Spleen (tissue), 11 donors: ENCODE measurements around the gene ZCCHC7. TPM values are rescaled to one million over a fixed set of nuclear protein-coding genes. Genes with fewer than 3 reads are reported as not detected.

Source experiments
- DNase-seq: peaks from one replicate; pipeline ENCODE4 v3.0.0-alpha.2; 2020
- H3K27ac ChIP-seq, 8 donors: fragments of 200-600 bp; sonication (generic) in 7 of 8; 1 replicate in 4 of 8; 2 replicates in 4 of 8; pipeline versions ENCODE4 v1.5.0 to v1.8.0; 2016 to 2021; ENCODE audit warnings: inconsistent platforms in 4 of 8, mild to moderate bottlenecking in 4 of 8, moderate library complexity in 1 of 8
- H3K27me3 ChIP-seq, 7 donors: fragments of 200-600 bp; sonication (generic) in 6 of 7; replicated peaks in 1 of 7; 1 replicate in 4 of 7; 2 replicates in 3 of 7; pipeline versions ENCODE4 v1.5.0 to v1.8.0; 2016 to 2021; ENCODE audit warnings: inconsistent platforms in 3 of 7, mild to moderate bottlenecking in 1 of 7
- H3K36me3 ChIP-seq, 6 donors: fragments of 200-600 bp; sonication (generic) in 5 of 6; 1 replicate in 4 of 6; 2 replicates in 2 of 6; pipeline versions ENCODE4 v1.5.0 to v1.8.0; 2016 to 2021; ENCODE audit warnings: inconsistent platforms in 2 of 6
- H3K4me1 ChIP-seq, 6 donors: fragments of 200-600 bp; sonication (generic) in 5 of 6; 1 replicate in 3 of 6; 2 replicates in 3 of 6; pipeline versions ENCODE4 v1.5.0 to v1.8.0; 2016 to 2021; ENCODE audit warnings: inconsistent platforms in 3 of 6
- H3K4me3 ChIP-seq, 8 donors: fragments of 200-600 bp; sonication (generic) in 7 of 8; 1 replicate in 4 of 8; 2 replicates in 4 of 8; pipeline versions ENCODE4 v1.5.0 to v1.8.0; 2016 to 2021; ENCODE audit warnings: inconsistent platforms in 4 of 8, mild to moderate bottlenecking in 4 of 8, moderate library complexity in 2 of 8
- H3K9me3 ChIP-seq, 8 donors: fragments of 200-600 bp; sonication (generic) in 7 of 8; 1 replicate in 4 of 8; 2 replicates in 4 of 8; pipeline versions ENCODE4 v1.5.0 to v1.8.0; 2016 to 2021; ENCODE audit warnings: inconsistent platforms in 4 of 8
- CTCF ChIP-seq, 11 experiments: fragments of 200-600 bp in 7 of 11; fragments of 450-650 bp in 4 of 11; sonication (generic) in 4 of 11; IDR thresholded peaks in 8 of 11; conservative IDR thresholded peaks in 3 of 11; 1 replicate in 7 of 11; 2 replicates in 4 of 11; pipeline versions ENCODE4 v1.4.0 to v1.8.0; 2016 to 2021; ENCODE audit warnings: antibody characterized with exemption in 11 of 11, inconsistent platforms in 4 of 11, mild to moderate bottlenecking in 1 of 11
- POLR2A ChIP-seq, 3 donors: fragments of 450-650 bp; IDR thresholded peaks; one replicate each; pipeline ENCODE4 v1.5.1; 2017; ENCODE audit warnings: antibody characterized with exemption in 3 of 3, mild to moderate bottlenecking in 1 of 3
- POLR2AphosphoS5 ChIP-seq, 3 donors: sonication (generic); formaldehyde crosslinking; IDR thresholded peaks; one replicate each; pipeline ENCODE4 v1.5.1; 2017; ENCODE audit warnings: antibody characterized with exemption in 3 of 3
- WGBS, 5 donors: extraction: QIAGEN DNeasy Blood & Tissue Kit in 3 of 5; methylation state at CpG; one replicate each; pipeline versions ENCODE4 v1.1.5 to v1.1.7; 2013 to 2018; 5-methylcytosine and 5-hydroxymethylcytosine counted together
- intact Hi-C: fragments of 100-400 bp; cut with DNase I; formaldehyde crosslinking; loops from one replicate; pipeline ENCODE4 v1.15.0; 2023; ENCODE audit warnings: low total_unique reads
- polyA plus RNA-seq, 3 donors: library from polyadenylated mRNA; stranded (reverse); fragments of 200-250 nt; gene quantifications; one replicate each; pipeline ENCODE4 v1.2.1, GENCODE V29; 2013
- total RNA-seq, 7 donors: library from RNA; depleted of rRNA in 3 of 7; stranded (reverse); fragments of >200 nt in 3 of 7; fragmentation: NEBNext Ultra II Directional in 4 of 7; extraction: Animal tissue kit (Norgen Biotek cat#: 25700) in 4 of 7; gene quantifications; one replicate each; pipeline versions ENCODE4 v1.1.0 to v1.2.1, GENCODE V29; 2016 to 2021
- donor health status: healthy with polysubstance abuse.
- donor health status: DM: no; HTN: no; CAD: no; lungs with moderate emphysema.
- donor health status: DM: no; HTN: no; CAD: no.
- donor health status: Bipolar disorder and iron deficiency.
- donor health status: healthy.
- donor health status: DM: no; HTN: no; CAD: no.
- donor health status: DM: yes; HTN: yes; CAD: no.

ZCCHC7 gene
- total and polyA plus RNA-seq, 10 donors: 17.0 to 50.6 (median 38.1) TPM

GRCh38 chr9:37332578-37332977 lies 212.2 kb downstream of the ZCCHC7 start:
- Histone ChIP-seq H3K36me3 (no peaks in the 10 kb centered on the region), H3K4me1 (peaks cover under 1 to 60% (median 11%) of the 10 kb centered on the region in 6 donors), H3K27me3 (no peaks in the 10 kb centered on the region), H3K27ac (no peak overlapping the region), H3K4me3 (no peak overlapping the region), H3K9me3 (no peaks in the 10 kb centered on the region)
- intact Hi-C loops: loop anchor here (10.0 kb wide), 1 partner anchor 458 kb away; no protein-coding TSS in a partner anchor
- TF ChIP-seq POLR2AphosphoS5 (IDR thresholded peaks at IDR 0.05) (no peak), POLR2A (IDR thresholded peaks at IDR 0.05) (no peak), CTCF (IDR thresholded peaks at IDR 0.05 in 8 of 11, conservative IDR thresholded peaks at IDR 0.05 in 3 of 11) (no peak)
- DNase-seq: no peak

GRCh38 chr9:37333288-37333687 lies 212.9 kb downstream of the ZCCHC7 start:
- TF ChIP-seq CTCF (IDR thresholded peaks at IDR 0.05 in 8 of 11, conservative IDR thresholded peaks at IDR 0.05 in 3 of 11) (no peak), POLR2A (IDR thresholded peaks at IDR 0.05) (no peak), POLR2AphosphoS5 (IDR thresholded peaks at IDR 0.05) (no peak)
- Histone ChIP-seq H3K27me3 (no peaks in the 10 kb centered on the region), H3K4me1 (peaks cover 3 to 67% (median 16%) of the 10 kb centered on the region in 6 donors), H3K4me3 (no peak overlapping the region), H3K9me3 (no peaks in the 10 kb centered on the region), H3K36me3 (no peaks in the 10 kb centered on the region), H3K27ac (peak overlapping the region in 2 of 8 donors; percentile 11)
- WGBS, 5 donors: 38 to 59% (median 47%) methylated on average over 2 of the region's 2 CpGs
- intact Hi-C loops: loop anchor here (10.0 kb wide), 1 partner anchor 458 kb away; no protein-coding TSS in a partner anchor
- DNase-seq: no peak

DNA sequence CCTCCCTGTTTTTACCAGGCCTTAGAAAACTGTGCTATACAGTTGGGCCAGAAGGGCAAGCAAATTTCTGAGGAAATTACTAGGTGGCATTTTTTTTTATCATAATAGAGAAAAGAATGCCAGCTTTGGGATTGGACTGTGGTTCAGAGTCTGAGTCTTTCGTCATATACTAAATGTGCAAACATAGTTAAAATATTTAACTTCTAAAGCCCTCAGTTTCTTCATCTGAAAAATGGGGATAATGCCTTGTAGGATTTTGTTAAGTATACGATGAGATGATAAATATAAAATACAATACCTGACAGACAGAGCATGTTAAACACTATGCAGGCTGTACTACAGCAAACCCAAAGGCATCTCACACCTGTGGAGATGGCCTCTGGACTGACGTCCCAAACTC lies 214.9 kb downstream of the ZCCHC7 start:
- Histone ChIP-seq H3K4me3 (no peak overlapping the region), H3K36me3 (no peaks in the 10 kb centered on the region), H3K4me1 (peaks cover 3 to 75% (median 26%) of the 10 kb centered on the region in 6 donors), H3K9me3 (no peaks in the 10 kb centered on the region), H3K27me3 (no peaks in the 10 kb centered on the region), H3K27ac (no peak overlapping the region)
- 91 to 95% (median 92%) methylated on average over 3 of the region's 3 CpGs for WGBS, 5 donors
- intact Hi-C loops: loop anchor here (10.0 kb wide), 1 partner anchor 460 kb away; no protein-coding TSS in a partner anchor
- DNase-seq: no peak
- TF ChIP-seq POLR2AphosphoS5 (IDR thresholded peaks at IDR 0.05): no peak
- TF ChIP-seq CTCF (IDR thresholded peaks at IDR 0.05 in 8 of 11, conservative IDR thresholded peaks at IDR 0.05 in 3 of 11): no peak
- no peak for TF ChIP-seq POLR2A (IDR thresholded peaks at IDR 0.05)

DNA sequence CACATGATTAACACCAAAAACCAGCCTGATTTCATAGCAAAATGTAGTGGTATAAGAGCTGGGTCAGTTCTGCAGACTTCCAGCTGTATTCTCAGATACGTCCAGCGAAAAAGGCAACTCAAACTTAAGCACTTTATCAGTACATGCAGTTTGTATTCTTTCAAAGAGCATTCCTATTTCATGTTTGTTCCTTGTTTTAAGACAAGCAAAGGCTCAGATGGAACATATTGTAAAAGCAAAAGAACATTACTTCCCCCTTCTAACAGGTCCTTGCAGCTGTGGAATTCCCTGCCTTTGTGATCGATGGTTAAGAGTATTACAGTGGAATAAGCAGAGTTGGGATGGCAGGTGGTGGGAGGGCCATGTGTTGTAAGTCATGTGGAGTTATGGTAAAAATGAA lies 215.8 kb downstream of the ZCCHC7 start:
- Histone ChIP-seq H3K4me3 (no peak overlapping the region), H3K36me3 (no peaks in the 10 kb centered on the region), H3K4me1 (peaks cover 3 to 80% (median 26%) of the 10 kb centered on the region in 6 donors), H3K27ac (peak overlapping the region in 2 of 8 donors; percentile 9 to 33), H3K9me3 (no peaks in the 10 kb centered on the region), H3K27me3 (no peaks in the 10 kb centered on the region)
- TF ChIP-seq POLR2A (IDR thresholded peaks at IDR 0.05): no peak
- TF ChIP-seq CTCF (IDR thresholded peaks at IDR 0.05 in 8 of 11, conservative IDR thresholded peaks at IDR 0.05 in 3 of 11): no peak
- TF ChIP-seq POLR2AphosphoS5 (IDR thresholded peaks at IDR 0.05): no peak
- WGBS, 5 donors: 73 to 85% (median 75%) methylated on average over 3 of the region's 3 CpGs
- intact Hi-C loops: loop anchor here (10.0 kb wide), 1 partner anchor 461 kb away; no protein-coding TSS in a partner anchor
- DNase-seq: no peak
